Kidney (tissue), 14 donors: Measurements from ENCODE around the gene FBXW4. TPM values are rescaled to one million over a fixed set of nuclear protein-coding genes. Genes with fewer than 3 reads are reported as not detected.

Source experiments
- DNase-seq, 5 donors: peaks; one replicate each; pipeline ENCODE4 v3.0.0-alpha.2; 2013 to 2020
- FAIRE-seq: peaks from 2 replicates; lab custom pipeline; 2012; peaks lifted over from hg19 to GRCh38; lab: Jason Lieb, UNC
- H3K27ac ChIP-seq, 2 donors: one replicate each; pipeline ENCODE4 v1.7.0; 2013; ENCODE audit warnings: low read depth in 2 of 2, low read length in 2 of 2, inconsistent platforms in 1 of 2
- H3K27me3 ChIP-seq: one replicate; pipeline ENCODE4 v1.7.1; 2013; ENCODE audit warnings: low read length, inconsistent platforms; ENCODE audit not compliant: control insufficient read depth, insufficient read depth
- H3K36me3 ChIP-seq, 3 donors: one replicate each; pipeline versions ENCODE4 v1.7.0 to v1.7.1; 2013; ENCODE audit warnings: low read length in 3 of 3, control low read depth in 1 of 3, inconsistent platforms in 1 of 3; ENCODE audit not compliant: insufficient read depth in 3 of 3, control insufficient read depth in 2 of 3
- H3K4me1 ChIP-seq, 3 donors: one replicate each; pipeline versions ENCODE4 v1.7.0 to v1.7.1; 2013; ENCODE audit warnings: low read length in 3 of 3, inconsistent platforms in 1 of 3, low read depth in 1 of 3; ENCODE audit not compliant: control insufficient read depth in 2 of 3, insufficient read depth in 2 of 3
- H3K4me3 ChIP-seq, 3 donors: one replicate each; pipeline versions ENCODE4 v1.7.0 to v1.8.1; 2013; ENCODE audit warnings: low read length in 3 of 3, control low read depth in 1 of 3, inconsistent platforms in 1 of 3
- H3K9ac ChIP-seq, 3 donors: one replicate each; pipeline versions ENCODE4 v1.7.0 to v1.7.1; 2013; ENCODE audit warnings: low read length in 3 of 3, control low read depth in 1 of 3, inconsistent platforms in 1 of 3
- H3K9me3 ChIP-seq, 3 donors: one replicate each; pipeline versions ENCODE4 v1.7.0 to v1.7.1; 2013; ENCODE audit warnings: low read length in 3 of 3, control low read depth in 1 of 3, inconsistent platforms in 1 of 3; ENCODE audit not compliant: control insufficient read depth in 2 of 3, insufficient read depth in 1 of 3
- CTCF ChIP-seq: IDR thresholded peaks from 3 replicates; pipeline ENCODE4 v1.5.1; 2012; ENCODE audit warnings: mild to moderate bottlenecking, moderate library complexity, borderline replicate concordance; ENCODE audit not compliant: insufficient read depth; ENCODE audit errors: extremely low read depth
- intact Hi-C: fragments of 100-400 bp; cut with DNase I; formaldehyde crosslinking; loops from one replicate; pipeline ENCODE4 v1.11.1; 2022
- polyA plus RNA-seq: library from polyadenylated mRNA; stranded (reverse); fragments of 350-450 nt; fragmentation: Illumina TruSeq; extraction: RNeasy Lipid Tissue Mini Kit (QIAGEN cat#74804); gene quantifications from one replicate; pipeline ENCODE4 v1.2.3, GENCODE V29; 2014; ENCODE audit warnings: low read depth, low replicate concordance; ENCODE audit not compliant: insufficient read depth
- total RNA-seq: library from RNA; stranded (reverse); fragmentation: NEBNext Ultra II Directional; extraction: Animal tissue kit (Norgen Biotek cat#: 25700); gene quantifications from one replicate; pipeline ENCODE4 v1.2.1, GENCODE V29; 2021
- donor health status: control.
- donor health status: control.
- donor health status: control.
- donor health status: control.
- donor health status: control.
- donor health status: DM: yes; HTN: yes; CAD: no.
- donor health status: Normal renal cell carcinoma (clear cell type).

FBXW4 gene
- total and polyA plus RNA-seq, 2 donors from 2014 or later: 47.6 to 80.1 TPM

GRCh38 chr10:101736666-101737065, 41.7 kb upstream of the FBXW4 start:
- no peak overlapping the region for H3K27ac ChIP-seq
- H3K27me3 ChIP-seq: no peaks in the 10 kb centered on the region
- DNase-seq (no peak), FAIRE-seq (no peak)
- intact Hi-C loops: no loop called here
- TF ChIP-seq CTCF: no peak
- H3K9ac ChIP-seq: no peak overlapping the region
- H3K36me3 ChIP-seq: no peaks in the 10 kb centered on the region
- H3K9me3 ChIP-seq: no peaks in the 10 kb centered on the region
- no peak overlapping the region for H3K4me3 ChIP-seq
- no peaks in the 10 kb centered on the region for H3K4me1 ChIP-seq

GRCh38 chr10:101732096-101732495, 37.1 kb upstream of the FBXW4 start:
- no peak overlapping the region for H3K9ac ChIP-seq
- no peaks in the 10 kb centered on the region for H3K36me3 ChIP-seq
- H3K4me3 ChIP-seq: no peak overlapping the region
- no peak overlapping the region for H3K27ac ChIP-seq
- intact Hi-C loops: no loop called here
- DNase-seq: no peak
- no peaks in the 10 kb centered on the region for H3K27me3 ChIP-seq
- TF ChIP-seq CTCF: no peak
- no peak for FAIRE-seq
- H3K9me3 ChIP-seq: no peaks in the 10 kb centered on the region
- no peaks in the 10 kb centered on the region for H3K4me1 ChIP-seq

- Histone ChIP-seq H3K4me3 (no peak overlapping the region), H3K27me3 (no peaks in the 10 kb centered on the region), H3K36me3 (no peaks in the 10 kb centered on the region), H3K9me3 (no peaks in the 10 kb centered on the region), H3K4me1 (peaks cover 0 to 8% (median 0%) of the 10 kb centered on the region in 3 donors), H3K27ac (no peak overlapping the region), H3K9ac (no peak overlapping the region)
- no peak for TF ChIP-seq CTCF
- intact Hi-C loops: no loop called here
- FAIRE-seq: no peak
- DNase-seq: no peak
Observed at GRCh38 chr10:101726115-101726387, 31.1 kb upstream of the FBXW4 start.
